ENCODE results near the gene TPM2. TPM values are rescaled to one million over a fixed set of nuclear protein-coding genes. Genes with fewer than 3 reads are reported as not detected.

Gene TPM2
- total and polyA plus RNA-seq, 9 of the 15 experiments (the other 6 are each of a cell fraction or from before 2014, with no cell fraction given) = 0.28 to 16.1 (median 4.5) TPM

GRCh38 chr9:35729700-35730485, 40.2 kb upstream of the TPM2 start (continued):
- TF ChIP-seq, protein P1, sequence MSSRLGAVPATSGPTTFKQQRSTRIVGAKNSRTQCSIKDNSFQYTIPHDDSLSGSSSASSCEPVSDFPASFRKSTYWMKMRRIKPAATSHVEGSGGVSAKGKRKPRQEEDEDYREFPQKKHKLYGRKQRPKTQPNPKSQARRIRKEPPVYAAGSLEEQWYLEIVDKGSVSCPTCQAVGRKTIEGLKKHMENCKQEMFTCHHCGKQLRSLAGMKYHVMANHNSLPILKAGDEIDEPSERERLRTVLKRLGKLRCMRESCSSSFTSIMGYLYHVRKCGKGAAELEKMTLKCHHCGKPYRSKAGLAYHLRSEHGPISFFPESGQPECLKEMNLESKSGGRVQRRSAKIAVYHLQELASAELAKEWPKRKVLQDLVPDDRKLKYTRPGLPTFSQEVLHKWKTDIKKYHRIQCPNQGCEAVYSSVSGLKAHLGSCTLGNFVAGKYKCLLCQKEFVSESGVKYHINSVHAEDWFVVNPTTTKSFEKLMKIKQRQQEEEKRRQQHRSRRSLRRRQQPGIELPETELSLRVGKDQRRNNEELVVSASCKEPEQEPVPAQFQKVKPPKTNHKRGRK (tag; IDR thresholded peaks at IDR 0.05) = no peak
- peak; percentile 28; the same call in 1 of the 2 replicates for TF ChIP-seq MYNN (IDR thresholded peaks at IDR 0.05)
- no peak for TF ChIP-seq MYNN (CRISPR knock-in tag; IDR thresholded peaks at IDR 0.05)
- no peak for TF ChIP-seq SMARCB1 (IDR thresholded peaks at IDR 0.05; ENCODE audit: insufficient read length, low read depth)
- no peak for TF ChIP-seq ZNF124 (CRISPR knock-in tag; IDR thresholded peaks at IDR 0.05)
- TF ChIP-seq, protein P2, sequence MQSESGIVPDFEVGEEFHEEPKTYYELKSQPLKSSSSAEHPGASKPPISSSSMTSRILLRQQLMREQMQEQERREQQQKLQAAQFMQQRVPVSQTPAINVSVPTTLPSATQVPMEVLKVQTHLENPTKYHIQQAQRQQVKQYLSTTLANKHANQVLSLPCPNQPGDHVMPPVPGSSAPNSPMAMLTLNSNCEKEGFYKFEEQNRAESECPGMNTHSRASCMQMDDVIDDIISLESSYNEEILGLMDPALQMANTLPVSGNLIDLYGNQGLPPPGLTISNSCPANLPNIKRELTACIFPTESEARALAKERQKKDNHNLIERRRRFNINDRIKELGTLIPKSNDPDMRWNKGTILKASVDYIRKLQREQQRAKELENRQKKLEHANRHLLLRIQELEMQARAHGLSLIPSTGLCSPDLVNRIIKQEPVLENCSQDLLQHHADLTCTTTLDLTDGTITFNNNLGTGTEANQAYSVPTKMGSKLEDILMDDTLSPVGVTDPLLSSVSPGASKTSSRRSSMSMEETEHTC (IDR thresholded peaks at IDR 0.05) = no peak
- no peak for TF ChIP-seq THAP7 (CRISPR knock-in tag; IDR thresholded peaks at IDR 0.05)
- no peak for TF ChIP-seq ELK1 (CRISPR knock-in tag; IDR thresholded peaks at IDR 0.05)
- no peak for TF ChIP-seq ZNF280B (CRISPR knock-in tag; IDR thresholded peaks at IDR 0.05)
- TF ChIP-seq MAFG (tag; conservative IDR thresholded peaks at IDR 0.05) = 0 out of 2 replicates have a peak, but pooled peaks have one; percentile 6
- TF ChIP-seq, protein P3, sequence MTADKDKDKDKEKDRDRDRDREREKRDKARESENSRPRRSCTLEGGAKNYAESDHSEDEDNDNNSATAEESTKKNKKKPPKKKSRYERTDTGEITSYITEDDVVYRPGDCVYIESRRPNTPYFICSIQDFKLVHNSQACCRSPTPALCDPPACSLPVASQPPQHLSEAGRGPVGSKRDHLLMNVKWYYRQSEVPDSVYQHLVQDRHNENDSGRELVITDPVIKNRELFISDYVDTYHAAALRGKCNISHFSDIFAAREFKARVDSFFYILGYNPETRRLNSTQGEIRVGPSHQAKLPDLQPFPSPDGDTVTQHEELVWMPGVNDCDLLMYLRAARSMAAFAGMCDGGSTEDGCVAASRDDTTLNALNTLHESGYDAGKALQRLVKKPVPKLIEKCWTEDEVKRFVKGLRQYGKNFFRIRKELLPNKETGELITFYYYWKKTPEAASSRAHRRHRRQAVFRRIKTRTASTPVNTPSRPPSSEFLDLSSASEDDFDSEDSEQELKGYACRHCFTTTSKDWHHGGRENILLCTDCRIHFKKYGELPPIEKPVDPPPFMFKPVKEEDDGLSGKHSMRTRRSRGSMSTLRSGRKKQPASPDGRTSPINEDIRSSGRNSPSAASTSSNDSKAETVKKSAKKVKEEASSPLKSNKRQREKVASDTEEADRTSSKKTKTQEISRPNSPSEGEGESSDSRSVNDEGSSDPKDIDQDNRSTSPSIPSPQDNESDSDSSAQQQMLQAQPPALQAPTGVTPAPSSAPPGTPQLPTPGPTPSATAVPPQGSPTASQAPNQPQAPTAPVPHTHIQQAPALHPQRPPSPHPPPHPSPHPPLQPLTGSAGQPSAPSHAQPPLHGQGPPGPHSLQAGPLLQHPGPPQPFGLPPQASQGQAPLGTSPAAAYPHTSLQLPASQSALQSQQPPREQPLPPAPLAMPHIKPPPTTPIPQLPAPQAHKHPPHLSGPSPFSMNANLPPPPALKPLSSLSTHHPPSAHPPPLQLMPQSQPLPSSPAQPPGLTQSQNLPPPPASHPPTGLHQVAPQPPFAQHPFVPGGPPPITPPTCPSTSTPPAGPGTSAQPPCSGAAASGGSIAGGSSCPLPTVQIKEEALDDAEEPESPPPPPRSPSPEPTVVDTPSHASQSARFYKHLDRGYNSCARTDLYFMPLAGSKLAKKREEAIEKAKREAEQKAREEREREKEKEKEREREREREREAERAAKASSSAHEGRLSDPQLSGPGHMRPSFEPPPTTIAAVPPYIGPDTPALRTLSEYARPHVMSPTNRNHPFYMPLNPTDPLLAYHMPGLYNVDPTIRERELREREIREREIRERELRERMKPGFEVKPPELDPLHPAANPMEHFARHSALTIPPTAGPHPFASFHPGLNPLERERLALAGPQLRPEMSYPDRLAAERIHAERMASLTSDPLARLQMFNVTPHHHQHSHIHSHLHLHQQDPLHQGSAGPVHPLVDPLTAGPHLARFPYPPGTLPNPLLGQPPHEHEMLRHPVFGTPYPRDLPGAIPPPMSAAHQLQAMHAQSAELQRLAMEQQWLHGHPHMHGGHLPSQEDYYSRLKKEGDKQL (CRISPR knock-in tag; IDR thresholded peaks at IDR 0.05; ENCODE audit: borderline replicate concordance) = no peak
- TF ChIP-seq IFI16 (CRISPR knock-in tag; IDR thresholded peaks at IDR 0.05) = no peak
- peak; percentile 5 for TF ChIP-seq TAF1 (IDR thresholded peaks at IDR 0.05; ENCODE audit: control insufficient read depth, extremely low read depth, insufficient read depth, low read length, severe bottlenecking)
- no peak for TF ChIP-seq ASH1L (IDR thresholded peaks at IDR 0.05; ENCODE audit: borderline replicate concordance, low read depth, partially characterized antibody)
